Left ventricle myocardium inferior (tissue), 1 donor: ENCODE results near the gene PEX7. TPM values are rescaled to one million over a fixed set of nuclear protein-coding genes. Genes with fewer than 3 reads are reported as not detected.

Experiments
- DNase-seq: peaks from one replicate; pipeline ENCODE4 v3.0.0-alpha.2; 2020
- H3K27ac ChIP-seq: fragments of 200-600 bp; replicated peaks from 2 replicates; pipeline ENCODE4 v1.8.0; 2021
- H3K27me3 ChIP-seq: fragments of 200-600 bp; 2 replicates; pipeline ENCODE4 v1.8.0; 2021; ENCODE audit warnings: low read depth
- H3K36me3 ChIP-seq: fragments of 200-600 bp; 2 replicates; pipeline ENCODE4 v1.8.0; 2021
- H3K4me1 ChIP-seq: fragments of 200-600 bp; 2 replicates; pipeline ENCODE4 v1.8.0; 2021
- H3K4me3 ChIP-seq: fragments of 200-600 bp; 2 replicates; pipeline ENCODE4 v1.8.0; 2021; ENCODE audit warnings: mild to moderate bottlenecking, moderate library complexity
- H3K9me3 ChIP-seq: fragments of 200-600 bp; replicated peaks from 2 replicates; pipeline ENCODE4 v1.8.0; 2021
- intact Hi-C: fragments of 100-400 bp; cut with micrococcal nuclease; formaldehyde crosslinking; loops from one replicate; pipeline ENCODE4 v1.11.0; 2022
- total RNA-seq: library from RNA; stranded (reverse); fragmentation: NEBNext Ultra II Directional; extraction: Animal tissue kit (Norgen Biotek cat#: 25700); gene quantifications from one replicate; pipeline ENCODE4 v1.2.1, GENCODE V29; 2021
- TF ChIP-seq, protein P1 (sequence below): fragments of 200-600 bp; IDR thresholded peaks from 2 replicates; pipeline ENCODE4 v1.8.0; 2021; ENCODE audit warnings: antibody characterized with exemption, mild to moderate bottlenecking, borderline replicate concordance
- donor health status: DM: no; HTN: yes; CAD: no; lungs with severe emphysema.

The PEX7 gene
- total RNA-seq, 1 donor from 2014 or later, result 14.8 TPM

GRCh38 chr6:136792095-136792409 lies 30.3 kb upstream of the PEX7 start:
- Histone ChIP-seq H3K9me3 (no peaks in the 10 kb centered on the region), H3K4me3 (peak overlapping the region; percentile 92), H3K27ac (peak overlapping the region; percentile 96), H3K4me1 (peaks cover 51% of the 10 kb centered on the region), H3K36me3 (no peaks in the 10 kb centered on the region), H3K27me3 (no peaks in the 10 kb centered on the region)
- intact Hi-C loops, result loop anchor here (2.0 to 10.0 kb wide), 2 partner anchors 147 to 207 kb away; no protein-coding TSS in a partner anchor
- no peak for DNase-seq
- TF ChIP-seq, protein P1, sequence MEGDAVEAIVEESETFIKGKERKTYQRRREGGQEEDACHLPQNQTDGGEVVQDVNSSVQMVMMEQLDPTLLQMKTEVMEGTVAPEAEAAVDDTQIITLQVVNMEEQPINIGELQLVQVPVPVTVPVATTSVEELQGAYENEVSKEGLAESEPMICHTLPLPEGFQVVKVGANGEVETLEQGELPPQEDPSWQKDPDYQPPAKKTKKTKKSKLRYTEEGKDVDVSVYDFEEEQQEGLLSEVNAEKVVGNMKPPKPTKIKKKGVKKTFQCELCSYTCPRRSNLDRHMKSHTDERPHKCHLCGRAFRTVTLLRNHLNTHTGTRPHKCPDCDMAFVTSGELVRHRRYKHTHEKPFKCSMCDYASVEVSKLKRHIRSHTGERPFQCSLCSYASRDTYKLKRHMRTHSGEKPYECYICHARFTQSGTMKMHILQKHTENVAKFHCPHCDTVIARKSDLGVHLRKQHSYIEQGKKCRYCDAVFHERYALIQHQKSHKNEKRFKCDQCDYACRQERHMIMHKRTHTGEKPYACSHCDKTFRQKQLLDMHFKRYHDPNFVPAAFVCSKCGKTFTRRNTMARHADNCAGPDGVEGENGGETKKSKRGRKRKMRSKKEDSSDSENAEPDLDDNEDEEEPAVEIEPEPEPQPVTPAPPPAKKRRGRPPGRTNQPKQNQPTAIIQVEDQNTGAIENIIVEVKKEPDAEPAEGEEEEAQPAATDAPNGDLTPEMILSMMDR, result no peak

GRCh38 chr6:136792410-136793262 lies 29.8 kb upstream of the PEX7 start, which contains the start of gene MAP3K5:
MAP3K5 (minus strand) TSS chr6:136792477; CDS start chr6:136792157, 320 bp downstream.
- Histone ChIP-seq H3K4me1 (peaks cover 45% of the 10 kb centered on the region), H3K36me3 (no peaks in the 10 kb centered on the region), H3K27me3 (no peaks in the 10 kb centered on the region), H3K27ac (peak within 1 kb of the TSS; percentile 96), H3K9me3 (peaks cover 3% of the 10 kb centered on the region), H3K4me3 (peak within 1 kb of the TSS; percentile 92)
- TF ChIP-seq, protein P1, result peak; percentile 76
- intact Hi-C loops, result loop anchor here (2.0 to 10.0 kb wide), 2 partner anchors 148 to 208 kb away; no protein-coding TSS in a partner anchor
- DNase-seq, result peak; percentile 93

- peaks cover 6% of the 10 kb centered on the region for H3K9me3 ChIP-seq
- no peak for DNase-seq
- no peaks in the 10 kb centered on the region for H3K27me3 ChIP-seq
- peaks cover 38% of the 10 kb centered on the region for H3K4me1 ChIP-seq
- intact Hi-C loops, result loop anchor here (2.0 to 10.0 kb wide), 2 partner anchors 149 to 209 kb away; no protein-coding TSS in a partner anchor
- TF ChIP-seq, protein P1, result no peak
- H3K4me3 ChIP-seq, result peak overlapping the region; percentile 92
- peak overlapping the region; percentile 96 for H3K27ac ChIP-seq
- H3K36me3 ChIP-seq, result no peaks in the 10 kb centered on the region
Measured at GRCh38 chr6:136793363-136793762, 29.0 kb upstream of the PEX7 start.

GRCh38 chr6:136795386-136795785 lies 27.0 kb upstream of the PEX7 start:
- no peaks in the 10 kb centered on the region for H3K27me3 ChIP-seq
- H3K36me3 ChIP-seq, result no peaks in the 10 kb centered on the region
- TF ChIP-seq, protein P1, result no peak
- H3K27ac ChIP-seq, result no peak overlapping the region
- intact Hi-C loops, result loop anchor here (10.0 kb wide), 1 partner anchor 211 kb away; no protein-coding TSS in a partner anchor
- peaks cover 6% of the 10 kb centered on the region for H3K9me3 ChIP-seq
- H3K4me1 ChIP-seq, result peaks cover 21% of the 10 kb centered on the region
- H3K4me3 ChIP-seq, result no peak overlapping the region
- no peak for DNase-seq

GRCh38 chr6:136795996-136796395 lies 26.4 kb upstream of the PEX7 start:
- intact Hi-C loops, result loop anchor here (10.0 kb wide), 1 partner anchor 211 kb away; no protein-coding TSS in a partner anchor
- Histone ChIP-seq H3K4me3 (no peak overlapping the region), H3K4me1 (peaks cover 21% of the 10 kb centered on the region), H3K27me3 (no peaks in the 10 kb centered on the region), H3K27ac (no peak overlapping the region), H3K9me3 (peaks cover 6% of the 10 kb centered on the region), H3K36me3 (no peaks in the 10 kb centered on the region)
- DNase-seq, result no peak
- TF ChIP-seq, protein P1, result no peak
